ENCODE data around the gene MTIF2. TPM values are rescaled to one million over a fixed set of nuclear protein-coding genes. Genes with fewer than 3 reads are reported as not detected.
"Not testable (repeated sequence)": the region's sequence is repeated elsewhere in the genome, so short reads cannot be mapped to it uniquely, and the experiment has no call there.

MTIF2 gene
- total RNA-seq, 1 donor from 2014 or later = 40.4 TPM

DNA sequence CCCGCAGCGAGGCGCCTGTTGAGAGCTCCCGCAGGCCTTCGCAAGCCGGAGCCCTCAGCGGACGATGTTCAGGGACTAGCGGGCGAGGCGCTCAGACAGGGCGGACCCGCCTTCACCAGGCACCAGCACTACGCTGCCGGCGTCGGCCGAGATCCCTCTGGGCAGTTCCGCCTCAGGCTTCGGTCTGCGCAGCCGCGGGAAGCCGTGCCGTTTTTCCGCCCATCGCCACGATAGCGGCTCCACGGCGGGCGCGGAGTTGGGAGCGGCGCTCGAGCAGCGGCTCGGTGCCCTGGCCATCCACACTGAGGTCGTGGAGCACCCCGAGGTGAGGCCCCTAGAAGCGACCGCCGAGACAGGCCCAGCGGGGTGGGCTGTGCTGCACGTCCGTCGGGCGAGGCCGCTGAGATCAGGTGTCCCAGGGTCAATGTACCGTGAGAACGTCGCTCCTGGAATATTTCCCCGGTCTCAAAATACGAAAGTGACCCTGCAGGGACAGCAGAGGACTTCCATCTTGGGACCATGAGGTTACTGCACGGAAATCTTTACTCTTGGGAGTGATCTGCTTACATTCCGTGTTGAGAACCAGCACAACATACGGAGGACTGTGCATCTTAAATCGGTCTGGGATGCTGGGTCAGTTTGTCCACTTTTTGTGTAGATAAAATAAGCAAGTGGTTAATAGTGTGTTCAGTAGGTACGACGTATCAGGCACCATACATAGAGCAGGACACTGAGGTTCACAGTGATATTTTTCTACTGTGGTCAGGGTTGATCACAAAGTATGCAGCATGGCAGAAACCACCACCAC is 13.3 kb upstream of the MTIF2 start:
- Mint-ChIP-seq H3K4me3 (peak overlapping the region; percentile 88), H3K4me1 (peaks cover 28% of the 10 kb centered on the region), H3K27me3 (no peaks in the 10 kb centered on the region), H3K36me3 (ENCODE audit: low read depth) (peaks cover 3% of the 10 kb centered on the region), H3K9me3 (no peaks in the 10 kb centered on the region), H3K27ac (peak overlapping the region; percentile 93)
- ATAC-seq (ENCODE audit: low read depth) = peak; percentile 99
- ChIA-PET CTCF (no interaction called here), POLR2A (interaction anchor here (1.0 to 1.8 kb wide), 5 partner anchors 13 to 237 kb away, joined by 3 to 14 read pairs (median 5); partner anchors contain the start of genes CFAP36, CLHC1, MTIF2 and RPS27A)
- TF ChIP-seq, protein P1, sequence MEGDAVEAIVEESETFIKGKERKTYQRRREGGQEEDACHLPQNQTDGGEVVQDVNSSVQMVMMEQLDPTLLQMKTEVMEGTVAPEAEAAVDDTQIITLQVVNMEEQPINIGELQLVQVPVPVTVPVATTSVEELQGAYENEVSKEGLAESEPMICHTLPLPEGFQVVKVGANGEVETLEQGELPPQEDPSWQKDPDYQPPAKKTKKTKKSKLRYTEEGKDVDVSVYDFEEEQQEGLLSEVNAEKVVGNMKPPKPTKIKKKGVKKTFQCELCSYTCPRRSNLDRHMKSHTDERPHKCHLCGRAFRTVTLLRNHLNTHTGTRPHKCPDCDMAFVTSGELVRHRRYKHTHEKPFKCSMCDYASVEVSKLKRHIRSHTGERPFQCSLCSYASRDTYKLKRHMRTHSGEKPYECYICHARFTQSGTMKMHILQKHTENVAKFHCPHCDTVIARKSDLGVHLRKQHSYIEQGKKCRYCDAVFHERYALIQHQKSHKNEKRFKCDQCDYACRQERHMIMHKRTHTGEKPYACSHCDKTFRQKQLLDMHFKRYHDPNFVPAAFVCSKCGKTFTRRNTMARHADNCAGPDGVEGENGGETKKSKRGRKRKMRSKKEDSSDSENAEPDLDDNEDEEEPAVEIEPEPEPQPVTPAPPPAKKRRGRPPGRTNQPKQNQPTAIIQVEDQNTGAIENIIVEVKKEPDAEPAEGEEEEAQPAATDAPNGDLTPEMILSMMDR (IDR thresholded peaks at IDR 0.05) = no peak
- intact Hi-C loops (cut with micrococcal nuclease) = loop anchor here (1.0 to 5.0 kb wide), 9 partner anchors 13 to 1515 kb away; partner anchors contain the start of genes ACYP2, CCDC88A, CFAP36 and CHAC2
- peak; percentile 83 for DNase-seq

DNA sequence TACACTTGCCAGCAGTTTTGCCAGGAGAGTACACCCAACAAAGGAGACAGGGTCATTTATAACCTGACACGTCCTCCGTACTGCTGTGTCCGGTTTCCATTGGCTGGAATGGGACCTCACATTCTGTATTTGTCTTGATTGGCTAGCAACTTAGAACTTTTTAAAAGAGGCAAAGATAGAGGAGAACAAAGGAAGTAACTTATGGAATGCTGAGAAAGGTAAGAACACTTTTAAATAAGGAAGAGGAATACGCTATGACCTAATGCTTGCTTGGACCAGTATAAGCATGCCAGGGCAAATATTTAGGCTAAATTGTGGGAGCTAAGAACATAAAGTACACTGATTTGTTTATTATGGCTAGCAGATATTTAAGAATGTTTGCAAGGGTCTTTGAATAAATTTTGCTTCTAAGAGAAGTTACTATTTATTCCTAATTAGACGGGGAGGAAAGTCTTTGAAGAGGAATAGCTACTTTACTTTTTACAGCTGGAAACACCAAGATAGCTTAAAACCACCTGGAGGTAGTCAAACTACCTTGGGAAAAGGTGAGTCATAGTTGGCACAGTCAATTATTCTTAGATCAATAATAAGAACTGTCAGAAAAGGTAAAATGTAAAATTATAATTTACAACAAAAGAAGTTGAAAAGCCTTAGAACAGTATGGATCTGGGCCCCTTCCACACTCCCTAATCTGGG is 12.0 kb upstream of the MTIF2 start:
- ATAC-seq (ENCODE audit: low read depth); DNase-seq; H3K9me3 Mint-ChIP-seq; H3K36me3 Mint-ChIP-seq (ENCODE audit: low read depth); CTCF ChIA-PET; H3K27me3 Mint-ChIP-seq: not testable (repeated sequence)
- peaks cover 28% of the 10 kb centered on the region for H3K4me1 Mint-ChIP-seq
- peak overlapping the region; percentile 88 for H3K4me3 Mint-ChIP-seq
- POLR2A ChIA-PET = interaction anchor here (0.6 to 1.8 kb wide), 6 partner anchors 12 to 700 kb away, joined by 4 to 14 read pairs (median 6); partner anchors contain the start of genes CLHC1, MTIF2 and RPS27A
- peak overlapping the region; percentile 93 for H3K27ac Mint-ChIP-seq
- intact Hi-C loops (cut with micrococcal nuclease) = loop anchor here (5.0 kb wide), 4 partner anchors 336 to 1514 kb away; partner anchors contain the start of genes ACYP2, CHAC2 and PPP4R3B

DNA sequence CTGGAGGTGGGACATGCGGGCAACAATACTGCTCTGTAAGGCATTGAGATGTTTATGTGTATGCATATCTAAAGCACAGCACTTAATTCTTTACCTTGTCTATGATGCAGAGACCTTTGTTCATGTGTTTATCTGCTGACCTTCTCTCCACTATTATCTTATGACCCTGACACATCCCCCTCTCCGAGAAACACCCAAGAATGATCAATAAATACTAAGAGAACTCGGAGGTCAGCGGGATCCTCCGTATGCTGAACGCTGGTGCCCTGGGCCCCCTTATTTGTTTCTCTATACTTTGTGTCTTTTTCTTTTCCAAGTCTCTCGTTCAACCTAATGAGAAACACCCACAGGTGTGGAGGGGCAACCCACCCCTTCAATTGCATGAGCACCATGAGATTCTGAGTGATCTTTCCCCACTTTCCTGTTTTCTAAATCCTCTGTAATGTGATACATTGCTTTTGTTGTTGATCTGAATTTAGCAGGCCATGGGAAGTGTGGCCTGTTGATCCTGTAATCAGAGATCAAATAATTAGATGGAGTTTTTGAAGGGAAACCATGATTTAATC is 10.9 kb upstream of the MTIF2 start:
- POLR2A ChIA-PET; DNase-seq; ATAC-seq (ENCODE audit: low read depth); H3K36me3 Mint-ChIP-seq (ENCODE audit: low read depth); CTCF ChIA-PET; H3K27me3 Mint-ChIP-seq; H3K9me3 Mint-ChIP-seq; H3K4me3 Mint-ChIP-seq: not testable (repeated sequence)
- H3K27ac Mint-ChIP-seq = peak overlapping the region; percentile 59
- H3K4me1 Mint-ChIP-seq = peaks cover 25% of the 10 kb centered on the region
- intact Hi-C loops (cut with micrococcal nuclease) = loop anchor here (5.0 kb wide), 4 partner anchors 337 to 1513 kb away; partner anchors contain the start of genes ACYP2, CHAC2 and PPP4R3B

DNA sequence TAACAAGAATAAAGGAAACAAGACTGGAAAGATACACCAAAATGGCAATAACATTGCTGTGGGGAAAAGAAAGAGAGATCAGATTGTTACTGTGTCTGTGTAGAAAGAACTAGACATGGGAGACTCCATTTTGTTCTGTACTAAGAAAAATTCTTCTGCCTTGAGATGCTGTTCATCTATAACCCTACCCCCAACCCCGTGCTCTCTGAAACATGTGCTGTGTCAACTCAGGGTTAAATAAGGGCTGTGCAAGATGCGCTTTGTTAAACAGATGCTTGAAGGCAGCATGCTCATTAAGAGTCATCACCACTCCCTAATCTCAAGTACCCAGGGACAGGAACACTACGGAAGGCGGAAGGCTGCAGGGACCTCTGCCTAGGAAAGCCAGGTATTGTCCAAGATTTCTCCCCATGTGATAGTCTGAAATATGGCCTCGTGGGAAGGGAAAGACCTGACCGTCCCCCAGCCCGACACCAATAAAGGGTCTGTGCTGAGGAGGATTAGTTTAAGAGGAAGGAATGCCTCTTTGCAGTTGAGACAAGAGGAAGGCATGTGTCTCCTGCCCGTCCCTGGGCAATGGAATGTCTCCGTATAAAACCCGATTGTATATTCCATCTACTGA is 10.3 kb upstream of the MTIF2 start:
- DNase-seq; ATAC-seq (ENCODE audit: low read depth); POLR2A ChIA-PET; H3K36me3 Mint-ChIP-seq (ENCODE audit: low read depth); H3K27me3 Mint-ChIP-seq; H3K27ac Mint-ChIP-seq; intact Hi-C loops (cut with micrococcal nuclease); H3K9me3 Mint-ChIP-seq; H3K4me3 Mint-ChIP-seq; CTCF ChIA-PET: not testable (repeated sequence)
- H3K4me1 Mint-ChIP-seq = peaks cover 24% of the 10 kb centered on the region

DNA sequence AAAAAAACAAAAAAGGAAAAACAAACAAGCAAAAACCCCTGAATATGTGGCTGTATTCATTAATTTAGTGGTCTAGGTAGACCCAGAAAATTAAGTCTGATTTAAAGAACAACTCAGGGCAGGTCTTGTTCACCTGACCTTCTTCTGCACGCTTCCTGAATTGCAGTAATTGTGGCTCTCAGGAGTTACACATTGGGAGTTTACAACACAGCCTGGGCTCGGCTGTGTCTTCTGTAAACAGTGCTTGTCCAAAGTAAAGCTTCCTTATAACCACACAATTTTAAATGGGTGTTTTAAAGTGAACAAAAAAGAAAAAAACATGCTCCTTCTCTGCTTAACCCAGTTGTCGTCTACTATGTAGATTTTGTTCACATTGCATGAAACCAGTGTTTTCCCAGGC is 8.3 kb upstream of the MTIF2 start:
- H3K9me3 Mint-ChIP-seq = no peaks in the 10 kb centered on the region
- DNase-seq = no peak
- H3K27ac Mint-ChIP-seq = no peak overlapping the region
- no peaks in the 10 kb centered on the region for H3K36me3 Mint-ChIP-seq (ENCODE audit: low read depth)
- CTCF ChIA-PET = no interaction called here
- no peak for ATAC-seq (ENCODE audit: low read depth)
- intact Hi-C loops (cut with micrococcal nuclease) = no loop called here
- H3K4me1 Mint-ChIP-seq = peaks cover 7% of the 10 kb centered on the region
- POLR2A ChIA-PET = interaction anchor here (0.7 kb wide), 1 partner anchor 416 kb away, joined by 3 read pairs; no protein-coding TSS in a partner anchor
- TF ChIP-seq, protein P1 (IDR thresholded peaks at IDR 0.05) = no peak
- no peaks in the 10 kb centered on the region for H3K27me3 Mint-ChIP-seq
- H3K4me3 Mint-ChIP-seq = no peak overlapping the region

DNA sequence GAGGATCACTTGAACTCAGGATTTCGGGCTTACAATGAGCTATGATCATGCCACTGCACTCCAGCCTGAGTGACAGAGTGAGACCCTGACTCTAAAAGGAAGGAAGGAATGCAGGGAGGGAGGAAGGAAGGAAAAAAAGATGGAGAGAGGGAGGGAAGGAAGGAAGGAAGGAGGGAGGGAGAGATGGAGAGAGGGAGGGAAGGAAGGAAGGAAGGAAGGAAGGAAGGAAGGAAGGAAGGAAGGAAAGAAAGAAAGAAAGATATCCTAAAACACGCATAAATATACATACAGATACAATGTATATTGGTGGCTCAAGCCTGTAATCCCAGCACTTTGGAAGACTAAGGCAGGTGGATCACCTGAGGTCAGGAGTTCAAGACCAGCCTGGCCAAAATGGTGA is 5.3 kb upstream of the MTIF2 start:
- CTCF ChIA-PET; intact Hi-C loops (cut with micrococcal nuclease); POLR2A ChIA-PET: not testable (repeated sequence)

More for the DNA sequence above, 5.3 kb upstream of the MTIF2 start:
- ATAC-seq (ENCODE audit: low read depth); H3K36me3 Mint-ChIP-seq (ENCODE audit: low read depth); H3K27ac Mint-ChIP-seq; H3K27me3 Mint-ChIP-seq; H3K9me3 Mint-ChIP-seq; H3K4me1 Mint-ChIP-seq; DNase-seq; H3K4me3 Mint-ChIP-seq: not testable (repeated sequence)

Measured in activated B cell treated with CpG ODN at 0.5 μM for 24 hours (primary cell).